ENCODE data around the gene GLOD4. TPM values are rescaled to one million over a fixed set of nuclear protein-coding genes. Genes with fewer than 3 reads are reported as not detected.

Gene GLOD4
- total and polyA plus RNA-seq, 10 of the 15 experiments (the other 5 are each of a cell fraction or from before 2014, with no cell fraction given): 40.8 to 107 (median 81.2) TPM

- TF ChIP-seq BHLHE40 (IDR thresholded peaks at IDR 0.05; ENCODE audit: borderline replicate concordance in 1 of 2, low read depth in 2 of 2, low read length in 1 of 2): 0 out of 4 replicates have a peak, but pooled peaks of 1 of the 2 experiments have one; percentile 9
- TF ChIP-seq SIN3A (IDR thresholded peaks at IDR 0.05; ENCODE audit: low read depth, low read length): no peak
Measured at GRCh38 chr17:773467-774312, 8.4 kb downstream of the GLOD4 start (continued).

- Histone ChIP-seq H3K4me3 (no peak overlapping the region), H3K27ac (ENCODE audit: control insufficient read depth, insufficient read depth) (no peak overlapping the region), H3K9ac (ENCODE audit: control insufficient read depth, insufficient read depth, low read length) (no peak overlapping the region), H3K9me3 (replicated peaks; ENCODE audit: control insufficient read depth, insufficient read depth, low read length) (no peaks in the 10 kb centered on the region), H3K36me3 (ENCODE audit: control insufficient read depth in 2 of 2, insufficient read depth in 2 of 2, low read length in 1 of 2) (peaks cover 12 to 36% of the 10 kb centered on the region in 2 experiments), H3K4me2 (ENCODE audit: control insufficient read depth, insufficient read depth) (no peak overlapping the region), H3K4me1 (ENCODE audit: control insufficient read depth, insufficient read depth, low read length) (peaks cover 10% of the 10 kb centered on the region), H4K20me1 (ENCODE audit: control insufficient read depth, insufficient read depth) (no peaks in the 10 kb centered on the region), H2AFZ (ENCODE audit: control insufficient read depth, low read depth, low read length) (no peak overlapping the region), H3K27me3 (replicated peaks in 1 of 2; ENCODE audit: control insufficient read depth in 2 of 2, insufficient read depth in 2 of 2, low read length in 1 of 2) (no peaks in the 10 kb centered on the region), H3K79me2 (ENCODE audit: control insufficient read depth, insufficient read depth, low read length) (no peaks in the 10 kb centered on the region)
- DNase-seq (ENCODE audit: low read depth, low spot score): no peak
- no peak for ATAC-seq
- FAIRE-seq: no peak
- ChIA-PET POLR2A (interaction anchor here (1.5 kb wide), 1 partner anchor 9 kb away, joined by 5 read pairs; the partner anchor contains the start of genes GLOD4 and MRM3), CTCF (interaction anchor here (0.6 to 1.5 kb wide), 2 partner anchors 107 to 208 kb away, joined by 3 to 4 read pairs; no protein-coding TSS in a partner anchor), RAD21 (ENCODE audit: unreplicated experiment) (no interaction called here), SMC1A (ENCODE audit: uncharacterized antibody, unreplicated experiment) (interaction anchor here (1.1 kb wide), 1 partner anchor 14 kb away, joined by 3 read pairs; no protein-coding TSS in a partner anchor)
- no TSS peak for BruUV-seq (replicated peaks)
- in situ Hi-C loops (cut with MboI) (no loop called here), intact Hi-C loops (cut with micrococcal nuclease; ENCODE audit: unreplicated experiment) (no loop called here)
- WGBS (ENCODE audit: insufficient coverage, insufficient replicate concordance, low lambda C conversion rate, missing lambda C conversion rate): 98% methylated on average over 5 of the region's 5 CpGs
- no peak for TF ChIP-seq WRNIP1 (IDR thresholded peaks at IDR 0.05; ENCODE audit: borderline replicate concordance, low read depth, low read length)
- no peak for TF ChIP-seq PKNOX1 (IDR thresholded peaks at IDR 0.05)
- no peak for TF ChIP-seq SIN3A (IDR thresholded peaks at IDR 0.05; ENCODE audit: low read depth, low read length)
- no peak for TF ChIP-seq IRF3 (IDR thresholded peaks at IDR 0.05)
- no peak for TF ChIP-seq RBBP5 (conservative IDR thresholded peaks at IDR 0.05)
- no peak for TF ChIP-seq ZNF687 (IDR thresholded peaks at IDR 0.05)
- TF ChIP-seq ZZZ3 (IDR thresholded peaks at IDR 0.05; ENCODE audit: control insufficient read depth, insufficient read length, low read depth): no peak
- TF ChIP-seq CBX3 (IDR thresholded peaks at IDR 0.05; ENCODE audit: borderline replicate concordance, low read depth): no peak
- TF ChIP-seq RFX5 (IDR thresholded peaks at IDR 0.05; ENCODE audit: low read depth, low read length): no peak
- TF ChIP-seq E4F1 (IDR thresholded peaks at IDR 0.05; ENCODE audit: borderline replicate concordance, partially characterized antibody): no peak
Measured at GRCh38 chr17:773016-773415, 9.1 kb downstream of the GLOD4 start.

Measured in GM12878 (cell line).